HCT116 (cell line): ENCODE data around the gene SEPHS1. TPM values are rescaled to one million over a fixed set of nuclear protein-coding genes. Genes with fewer than 3 reads are reported as not detected.

Experiments
- ATAC-seq: fragments of 200-7000 bp; cut with Tn5 transposase; 2 replicates; pipeline ENCODE4 v1.9.1; 2020; ENCODE audit warnings: mild to moderate bottlenecking, moderate library complexity
- BruUV-seq: library from RNA; stranded (reverse); fragments of 400-500 nt; replicated peaks from 2 replicates; lab custom pipeline; 2021; lab: Mats Ljungman, UMichigan
- CTCF ChIA-PET: fragments of 300-600 bp; sonication (Branson Sonifier 250); formaldehyde crosslinking; loops from one replicate; lab custom pipeline; 2021; ENCODE audit warnings: antibody characterized with exemption; lab: Charles Lee
- POLR2A ChIA-PET: fragments of 300-600, 350-600 bp; sonication (Branson Sonifier 250); formaldehyde crosslinking; loops from one replicate; lab custom pipeline; 2021; ENCODE audit warnings: antibody characterized with exemption; lab: Charles Lee
- RAD21 ChIA-PET, 2 experiments: fragments of 300-600 bp; sonication (Branson Sonifier 250); formaldehyde crosslinking; loops; one replicate each; lab custom pipeline; 2023; ENCODE audit warnings: low total read pairs in 2 of 2; ENCODE audit not compliant: uncharacterized antibody in 2 of 2, unreplicated experiment in 2 of 2, low non-redundant PET in 1 of 2; lab: Charles Lee
- DNase-seq: peaks from one replicate; pipeline ENCODE4 v3.0.0-alpha.2; 2010; ENCODE audit warnings: low read depth, low spot score
- H2AFZ ChIP-seq: fragments of 200-600 bp; shearing (Covaris generic), sonication (generic); 2 replicates; pipeline ENCODE4 v1.6.1; 2017; ENCODE audit warnings: low read depth, mixed run types, mixed read lengths, antibody characterized with exemption, low read length; ENCODE audit not compliant: poor library complexity, severe bottlenecking
- H3K27ac ChIP-seq: 2 replicates; pipeline ENCODE4 v1.5.1; 2012; ENCODE audit warnings: low read depth, low read length
- H3K27me3 ChIP-seq: fragments of 200-600 bp; sonication (generic); 2 replicates; pipeline ENCODE4 v1.6.1; 2016; ENCODE audit warnings: mixed run types, low read length, mixed read lengths; ENCODE audit not compliant: insufficient read depth
- H3K36me3 ChIP-seq, 2 experiments: fragments of 200-500 bp in 1 of 2; fragments of 200-600 bp in 1 of 2; sonication (Bioruptor generic) in 1 of 2; sonication (generic) in 1 of 2; 2 replicates each; pipeline versions ENCODE4 v1.5.1 to v1.6.1; 2014 to 2016; ENCODE audit warnings: low read length in 2 of 2, inconsistent platforms in 1 of 2, mixed read lengths in 1 of 2, mixed run types in 1 of 2; ENCODE audit not compliant: insufficient read depth in 2 of 2, control insufficient read depth in 1 of 2
- H3K4me1 ChIP-seq, 2 experiments: fragments of 200-600 bp in 1 of 2; sonication (generic) in 1 of 2; 2 replicates each; pipeline versions ENCODE4 v1.5.1 to v1.6.1; 2012 to 2017; ENCODE audit warnings: low read length in 2 of 2, inconsistent platforms in 1 of 2, mild to moderate bottlenecking in 1 of 2, mixed read lengths in 1 of 2, mixed run types in 1 of 2, moderate library complexity in 1 of 2; ENCODE audit not compliant: insufficient read depth in 2 of 2, control insufficient read depth in 1 of 2
- H3K4me2 ChIP-seq: fragments of 200-600 bp; sonication (generic); 2 replicates; pipeline ENCODE4 v1.6.1; 2017; ENCODE audit warnings: mixed run types, low read length, mixed read lengths
- H3K4me3 ChIP-seq, 2 experiments: fragments of 200-600 bp in 1 of 2; sonication (generic) in 1 of 2; replicated peaks in 1 of 2; 2 replicates each; pipeline ENCODE4 v1.5.1; 2011 to 2016; ENCODE audit warnings: low read length in 2 of 2, control low read depth in 1 of 2, low read depth in 1 of 2, mild to moderate bottlenecking in 1 of 2, mixed read lengths in 1 of 2, mixed run types in 1 of 2
- H3K79me2 ChIP-seq: fragments of 200-600 bp; sonication (generic); 2 replicates; pipeline ENCODE4 v1.6.1; 2017; ENCODE audit warnings: mild to moderate bottlenecking, mixed run types, low read length, moderate library complexity, mixed read lengths; ENCODE audit not compliant: insufficient read depth
- H3K9ac ChIP-seq: fragments of 200-600 bp; sonication (generic); 2 replicates; pipeline ENCODE4 v1.6.1; 2016; ENCODE audit warnings: low read length, mixed read lengths
- H3K9me2 ChIP-seq: fragments of 200-600 bp; sonication (generic), shearing (Covaris generic); 2 replicates; pipeline ENCODE4 v1.6.1; 2017; ENCODE audit warnings: mixed run types, mild to moderate bottlenecking, moderate library complexity; ENCODE audit not compliant: insufficient read depth
- H3K9me3 ChIP-seq, 2 experiments: fragments of 200-500 bp in 1 of 2; fragments of 200-600 bp in 1 of 2; sonication (Bioruptor generic) in 1 of 2; sonication (generic) in 1 of 2; 2 replicates each; pipeline ENCODE4 v1.6.1; 2014 to 2017; ENCODE audit warnings: low read length in 2 of 2, mixed read lengths in 2 of 2, inconsistent platforms in 1 of 2, low read depth in 1 of 2, mild to moderate bottlenecking in 1 of 2, mixed run types in 1 of 2, moderate library complexity in 1 of 2; ENCODE audit not compliant: control insufficient read depth in 1 of 2, insufficient read depth in 1 of 2
- H4K20me1 ChIP-seq: fragments of 200-600 bp; sonication (generic), shearing (Covaris generic); 2 replicates; pipeline ENCODE4 v1.6.1; 2017; ENCODE audit warnings: mixed run types, mild to moderate bottlenecking, moderate library complexity; ENCODE audit not compliant: insufficient read depth
- CEBPB ChIP-seq: IDR thresholded peaks from 2 replicates; pipeline ENCODE4 v1.6.1; 2012; ENCODE audit warnings: low read depth
- EGR1 ChIP-seq: IDR thresholded peaks from 2 replicates; pipeline ENCODE4 v1.6.1; 2012; ENCODE audit warnings: low read depth
- ELF1 ChIP-seq: IDR thresholded peaks from 2 replicates; pipeline ENCODE4 v1.6.1; 2012; ENCODE audit warnings: low read depth, borderline replicate concordance
- EZH2 ChIP-seq: fragments of 200-600 bp; sonication (generic); IDR thresholded peaks from 2 replicates; pipeline ENCODE4 v1.6.1; 2017; ENCODE audit warnings: antibody characterized with exemption, mixed run types
- POLR2A ChIP-seq: IDR thresholded peaks from 2 replicates; pipeline ENCODE4 v1.7.0; 2011; ENCODE audit warnings: borderline replicate concordance; ENCODE audit not compliant: insufficient read depth, insufficient read length; ENCODE audit errors: extremely low read depth
- SRF ChIP-seq: IDR thresholded peaks from 2 replicates; pipeline ENCODE4 v1.6.1; 2012; ENCODE audit warnings: low read depth
- YY1 ChIP-seq: IDR thresholded peaks from 2 replicates; pipeline ENCODE4 v1.6.1; 2011; ENCODE audit warnings: low read length, low read depth, moderate library complexity, mild to moderate bottlenecking; ENCODE audit not compliant: insufficient replicate concordance; ENCODE audit errors: extremely low read depth
- ZBTB33 ChIP-seq: IDR thresholded peaks from 2 replicates; pipeline ENCODE4 v1.6.1; 2011; ENCODE audit warnings: mild to moderate bottlenecking, low read length, moderate library complexity; ENCODE audit not compliant: insufficient replicate concordance; ENCODE audit errors: extremely low read depth
- ZNF274 ChIP-seq: fragments of 200-500 bp; sonication (Bioruptor generic); IDR thresholded peaks from 2 replicates; pipeline ENCODE4 v1.6.1; 2014; ENCODE audit warnings: mild to moderate bottlenecking, low read depth, low read length, inconsistent platforms
- intact Hi-C: fragments of 100-400 bp; cut with micrococcal nuclease; formaldehyde crosslinking; loops from 2 replicates; pipeline ENCODE4 v1.10.0; 2022
- total RNA-seq: library from RNA; stranded (reverse); gene quantifications from one replicate; pipeline ENCODE4 v1.2.1, GENCODE V29; 2021; ENCODE audit not compliant: unreplicated experiment
- TF ChIP-seq, protein P1 (sequence below): IDR thresholded peaks from 2 replicates; pipeline ENCODE4 v1.6.1; 2012; ENCODE audit warnings: low read depth
- TF ChIP-seq, protein P2 (sequence below): IDR thresholded peaks from 2 replicates; pipeline ENCODE4 v1.6.1; 2012

SEPHS1 gene
- total RNA-seq, 1 experiment from 2014 or later = 51.7 TPM

DNA sequence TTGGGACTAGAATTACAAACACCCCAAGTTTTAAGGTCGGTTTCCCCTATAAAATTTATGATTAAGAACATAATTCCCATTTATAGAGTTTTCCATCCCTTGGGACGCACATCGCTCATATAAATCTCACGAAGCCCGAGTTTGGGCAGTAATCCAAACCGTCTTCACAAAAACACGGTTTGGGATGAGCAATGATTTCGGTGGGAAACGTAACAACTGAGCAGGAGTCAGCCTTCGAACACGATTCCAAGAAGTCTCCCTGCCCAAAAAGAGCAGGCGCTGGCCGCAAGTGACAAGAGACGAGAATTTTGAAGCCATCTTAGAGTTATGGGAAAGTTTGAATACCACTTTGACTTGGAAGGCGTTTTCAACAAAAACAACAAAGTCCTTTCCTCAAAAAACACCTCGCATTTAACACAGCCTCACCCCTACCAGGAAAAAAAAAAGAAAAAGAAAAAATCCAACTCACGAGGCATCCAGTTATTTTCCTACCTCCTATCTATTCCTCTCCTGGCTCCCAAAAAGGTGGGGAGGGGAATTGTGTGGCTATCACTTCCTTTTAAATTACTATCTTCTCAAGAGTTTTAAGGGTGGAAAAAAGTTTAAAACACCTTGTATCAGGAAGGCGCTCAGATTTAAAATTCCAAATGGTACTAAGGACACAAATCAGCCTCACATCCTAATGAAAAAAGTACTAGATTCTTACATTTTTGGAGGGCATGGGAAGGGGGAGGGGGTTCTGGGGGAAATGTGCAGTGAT lies 1.6 kb downstream of the SEPHS1 start:
- no peak for ATAC-seq
- H4K20me1 ChIP-seq = no peaks in the 10 kb centered on the region
- H3K9me2 ChIP-seq = no peaks in the 10 kb centered on the region
- peaks cover 0 to 4% of the 10 kb centered on the region in 2 experiments; a peak in 2 of 4 replicates for H3K36me3 ChIP-seq
- H3K4me2 ChIP-seq = peak overlapping the region; percentile 77
- H3K27ac ChIP-seq = peak overlapping the region; percentile 90
- H3K79me2 ChIP-seq = peaks cover 51% of the 10 kb centered on the region
- no peak for TF ChIP-seq ZNF274
- TF ChIP-seq EZH2 = no peak
- no peak for TF ChIP-seq SRF
- TF ChIP-seq, protein P1, sequence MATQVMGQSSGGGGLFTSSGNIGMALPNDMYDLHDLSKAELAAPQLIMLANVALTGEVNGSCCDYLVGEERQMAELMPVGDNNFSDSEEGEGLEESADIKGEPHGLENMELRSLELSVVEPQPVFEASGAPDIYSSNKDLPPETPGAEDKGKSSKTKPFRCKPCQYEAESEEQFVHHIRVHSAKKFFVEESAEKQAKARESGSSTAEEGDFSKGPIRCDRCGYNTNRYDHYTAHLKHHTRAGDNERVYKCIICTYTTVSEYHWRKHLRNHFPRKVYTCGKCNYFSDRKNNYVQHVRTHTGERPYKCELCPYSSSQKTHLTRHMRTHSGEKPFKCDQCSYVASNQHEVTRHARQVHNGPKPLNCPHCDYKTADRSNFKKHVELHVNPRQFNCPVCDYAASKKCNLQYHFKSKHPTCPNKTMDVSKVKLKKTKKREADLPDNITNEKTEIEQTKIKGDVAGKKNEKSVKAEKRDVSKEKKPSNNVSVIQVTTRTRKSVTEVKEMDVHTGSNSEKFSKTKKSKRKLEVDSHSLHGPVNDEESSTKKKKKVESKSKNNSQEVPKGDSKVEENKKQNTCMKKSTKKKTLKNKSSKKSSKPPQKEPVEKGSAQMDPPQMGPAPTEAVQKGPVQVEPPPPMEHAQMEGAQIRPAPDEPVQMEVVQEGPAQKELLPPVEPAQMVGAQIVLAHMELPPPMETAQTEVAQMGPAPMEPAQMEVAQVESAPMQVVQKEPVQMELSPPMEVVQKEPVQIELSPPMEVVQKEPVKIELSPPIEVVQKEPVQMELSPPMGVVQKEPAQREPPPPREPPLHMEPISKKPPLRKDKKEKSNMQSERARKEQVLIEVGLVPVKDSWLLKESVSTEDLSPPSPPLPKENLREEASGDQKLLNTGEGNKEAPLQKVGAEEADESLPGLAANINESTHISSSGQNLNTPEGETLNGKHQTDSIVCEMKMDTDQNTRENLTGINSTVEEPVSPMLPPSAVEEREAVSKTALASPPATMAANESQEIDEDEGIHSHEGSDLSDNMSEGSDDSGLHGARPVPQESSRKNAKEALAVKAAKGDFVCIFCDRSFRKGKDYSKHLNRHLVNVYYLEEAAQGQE = no peak
- no peak for TF ChIP-seq EGR1
- TF ChIP-seq ZBTB33 = no peak
- TF ChIP-seq ELF1 = no peak
- no peak for TF ChIP-seq POLR2A
- TF ChIP-seq CEBPB = no peak
- TF ChIP-seq, protein P2, sequence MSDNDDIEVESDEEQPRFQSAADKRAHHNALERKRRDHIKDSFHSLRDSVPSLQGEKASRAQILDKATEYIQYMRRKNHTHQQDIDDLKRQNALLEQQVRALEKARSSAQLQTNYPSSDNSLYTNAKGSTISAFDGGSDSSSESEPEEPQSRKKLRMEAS = no peak; the same call in 1 of the 2 replicates
- TF ChIP-seq YY1 = no peak
- peaks cover 15 to 28% of the 10 kb centered on the region in 2 experiments; a peak in 3 of 4 replicates for H3K4me1 ChIP-seq
- no peak overlapping the region for H2AFZ ChIP-seq
- TSS peak; percentile 69 for BruUV-seq
- no peak for DNase-seq
- ChIA-PET CTCF (no interaction called here), POLR2A (no interaction called here), RAD21 (no interaction called here)
- H3K27me3 ChIP-seq = no peaks in the 10 kb centered on the region
- intact Hi-C loops = loop anchor here (5.0 kb wide), 1 partner anchor 184 kb away; the partner anchor contains the start of gene MCM10
- H3K4me3 ChIP-seq = peak overlapping the region; percentile 68 to 84
- H3K9me3 ChIP-seq = no peaks in the 10 kb centered on the region
- H3K9ac ChIP-seq = peak overlapping the region; percentile 95
